GM12874 (cell line): Measurements from ENCODE around the gene HAND2.

Source experiments
- CTCF ChIP-seq: IDR thresholded peaks from 2 replicates; pipeline ENCODE4 v1.5.1; 2011; ENCODE audit warnings: low read depth, mild to moderate bottlenecking, control low read depth, low read length, moderate library complexity; ENCODE audit not compliant: insufficient read depth

The HAND2 gene

GRCh38 chr4:173571620-173572019, 41.6 kb upstream of the HAND2 start:
- TF ChIP-seq CTCF, result no peak

- TF ChIP-seq CTCF, result no peak
Measured at GRCh38 chr4:173565281-173565680, 35.3 kb upstream of the HAND2 start.

GRCh38 chr4:173564461-173564860, 34.4 kb upstream of the HAND2 start:
- no peak for TF ChIP-seq CTCF

GRCh38 chr4:173560896-173561295, 30.9 kb upstream of the HAND2 start:
- no peak for TF ChIP-seq CTCF

GRCh38 chr4:173556398-173557131, 26.5 kb upstream of the HAND2 start:
- no peak for TF ChIP-seq CTCF

GRCh38 chr4:173547889-173548288, 17.9 kb upstream of the HAND2 start:
- no peak for TF ChIP-seq CTCF

GRCh38 chr4:173546776-173547175, 16.7 kb upstream of the HAND2 start:
- no peak for TF ChIP-seq CTCF

- no peak for TF ChIP-seq CTCF
Measured at GRCh38 chr4:173545440-173545839, 15.4 kb upstream of the HAND2 start.
